Spinal cord (tissue), 10 donors: Measurements from ENCODE around the gene ATP2B1. TPM values are rescaled to one million over a fixed set of nuclear protein-coding genes. Genes with fewer than 3 reads are reported as not detected.

Experiments
- DNase-seq, 6 donors: peaks; one replicate each; pipeline versions ENCODE4 v3.0.0 to v3.0.0-alpha.2; 2013 to 2015; ENCODE audit warnings: low spot score in 6 of 6, low read depth in 4 of 6
- H3K27ac ChIP-seq: one replicate; pipeline ENCODE4 v1.5.1; 2013; ENCODE audit warnings: low read depth, low read length, control low read depth
- H3K27me3 ChIP-seq: one replicate; pipeline ENCODE4 v1.6.1; 2013; ENCODE audit warnings: low read length; ENCODE audit not compliant: control insufficient read depth, insufficient read depth
- H3K36me3 ChIP-seq: one replicate; pipeline ENCODE4 v1.6.1; 2013; ENCODE audit warnings: low read length; ENCODE audit not compliant: control insufficient read depth, insufficient read depth
- H3K4me1 ChIP-seq: one replicate; pipeline ENCODE4 v1.6.1; 2013; ENCODE audit warnings: low read length; ENCODE audit not compliant: control insufficient read depth, insufficient read depth
- H3K4me3 ChIP-seq: one replicate; pipeline ENCODE4 v1.5.1; 2013; ENCODE audit warnings: low read depth, low read length, control low read depth
- H3K9me3 ChIP-seq: one replicate; pipeline ENCODE4 v1.6.1; 2013; ENCODE audit warnings: low read length; ENCODE audit not compliant: control insufficient read depth, insufficient read depth
- WGBS: methylation state at CpG from one replicate; pipeline ENCODE4 v1.1.5; 2013; ENCODE audit warnings: missing lambda C conversion rate; ENCODE audit not compliant: insufficient coverage; 5-methylcytosine and 5-hydroxymethylcytosine counted together
- polyA plus RNA-seq, 2 donors: library from polyadenylated mRNA; unstranded; fragments of 120-200 nt; gene quantifications; one replicate each; pipeline ENCODE4 v1.2.1, GENCODE V29; 2013; ENCODE audit not compliant: insufficient read length in 2 of 2
- total RNA-seq, 2 donors: library from RNA; depleted of rRNA in 1 of 2; stranded (reverse); fragments of 120-200 nt in 1 of 2; fragments of >200 nt in 1 of 2; gene quantifications; one replicate each; pipeline versions ENCODE4 v1.2.3 to v1.2.4, GENCODE V29; 2013 to 2014
- donor health status: healthy.

ATP2B1 gene
- total and polyA plus RNA-seq, 4 donors = 70.1 to 158 (median 82.4) TPM

GRCh38 chr12:89695830-89696229, 12.8 kb downstream of the ATP2B1 start:
- H3K9me3 ChIP-seq = no peaks in the 10 kb centered on the region
- no peaks in the 10 kb centered on the region for H3K4me1 ChIP-seq
- no peaks in the 10 kb centered on the region for H3K36me3 ChIP-seq
- no peaks in the 10 kb centered on the region for H3K27me3 ChIP-seq
- DNase-seq = no peak
- no peak overlapping the region for H3K27ac ChIP-seq
- WGBS = no CpG with 5 or more reads among the region's 1 CpG
- H3K4me3 ChIP-seq = no peak overlapping the region

- no peak for DNase-seq
- H3K4me1 ChIP-seq = no peaks in the 10 kb centered on the region
- H3K27ac ChIP-seq = no peak overlapping the region
- H3K36me3 ChIP-seq = no peaks in the 10 kb centered on the region
- no peaks in the 10 kb centered on the region for H3K27me3 ChIP-seq
- H3K4me3 ChIP-seq = no peak overlapping the region
- H3K9me3 ChIP-seq = no peaks in the 10 kb centered on the region
- WGBS = no CpG with 5 or more reads among the region's 2 CpGs
Measured at GRCh38 chr12:89695100-89695499, 13.5 kb downstream of the ATP2B1 start.

DNA sequence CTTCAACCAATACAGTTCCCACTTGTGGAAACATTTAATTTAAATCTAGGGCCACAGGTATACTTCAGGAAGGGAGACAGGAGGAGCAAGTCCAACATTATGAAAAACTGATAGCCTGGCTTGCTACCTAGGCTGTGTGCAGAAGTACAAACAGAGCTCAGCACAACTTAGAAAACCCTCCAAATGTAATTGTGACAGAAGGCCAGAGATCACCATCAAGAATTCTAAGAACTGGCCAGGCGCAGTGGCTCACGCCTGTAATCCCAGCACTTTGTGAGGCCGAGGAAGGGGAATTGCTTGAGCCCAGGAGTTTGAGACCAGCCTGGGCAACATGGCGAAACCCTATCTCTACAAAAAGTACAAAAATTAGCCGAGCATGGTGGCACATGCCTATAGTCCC, 14.1 kb downstream of the ATP2B1 start:
- Histone ChIP-seq H3K36me3 (no peaks in the 10 kb centered on the region), H3K4me3 (no peak overlapping the region), H3K4me1 (no peaks in the 10 kb centered on the region), H3K27me3 (no peaks in the 10 kb centered on the region), H3K27ac (no peak overlapping the region), H3K9me3 (no peaks in the 10 kb centered on the region)
- DNase-seq = no peak
- 96% methylated on average over 3 of the region's 5 CpGs for WGBS

GRCh38 chr12:89693639-89694202, 14.9 kb downstream of the ATP2B1 start:
- no CpG with 5 or more reads among the region's 3 CpGs for WGBS
- no peak overlapping the region for H3K4me3 ChIP-seq
- no peaks in the 10 kb centered on the region for H3K36me3 ChIP-seq
- H3K27ac ChIP-seq = no peak overlapping the region
- no peaks in the 10 kb centered on the region for H3K9me3 ChIP-seq
- DNase-seq = no peak
- H3K4me1 ChIP-seq = no peaks in the 10 kb centered on the region
- no peaks in the 10 kb centered on the region for H3K27me3 ChIP-seq

DNA sequence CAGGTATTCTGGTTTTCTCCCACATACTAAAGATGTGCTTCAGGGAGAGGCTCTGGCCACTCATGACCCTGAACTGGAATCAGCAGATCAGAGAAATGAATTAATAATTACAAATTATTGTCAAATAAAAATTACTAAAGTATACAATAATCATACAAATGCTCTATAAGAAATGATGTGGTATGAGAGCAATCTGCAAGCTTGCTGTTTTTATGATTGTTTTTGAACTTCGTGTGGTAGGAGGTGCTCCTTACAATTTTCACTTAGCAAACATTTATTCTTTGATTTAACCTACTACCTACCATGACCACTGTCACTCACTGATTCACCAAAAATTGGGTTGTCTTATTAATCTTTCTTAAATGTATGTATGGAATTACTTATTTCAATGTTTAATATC, 16.2 kb downstream of the ATP2B1 start:
- no peak for DNase-seq
- Histone ChIP-seq H3K27ac (no peak overlapping the region), H3K36me3 (no peaks in the 10 kb centered on the region), H3K4me1 (no peaks in the 10 kb centered on the region), H3K27me3 (no peaks in the 10 kb centered on the region), H3K9me3 (no peaks in the 10 kb centered on the region), H3K4me3 (no peak overlapping the region)
- WGBS = no CpG with 5 or more reads among the region's 1 CpG

DNA sequence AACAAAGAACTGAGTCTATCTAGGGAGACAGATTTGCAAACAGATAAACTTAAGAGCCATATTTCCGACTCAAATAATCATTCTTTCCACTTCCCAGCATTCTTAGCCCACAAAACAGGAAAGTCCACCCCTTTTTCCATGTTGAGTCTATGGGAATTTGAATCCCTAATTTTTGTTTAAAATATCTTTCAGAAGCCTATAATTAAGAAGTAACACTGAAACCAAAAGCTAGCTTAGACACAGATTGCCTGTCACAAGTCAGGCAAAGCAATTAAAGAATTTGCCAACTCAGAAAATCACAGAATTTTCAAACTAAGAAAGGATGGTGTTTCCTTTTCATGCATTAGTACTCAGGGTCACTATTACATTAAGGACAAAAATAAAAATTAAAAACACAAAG, 17.0 kb downstream of the ATP2B1 start:
- Histone ChIP-seq H3K36me3 (no peaks in the 10 kb centered on the region), H3K9me3 (no peaks in the 10 kb centered on the region), H3K27ac (no peak overlapping the region), H3K27me3 (no peaks in the 10 kb centered on the region), H3K4me3 (no peak overlapping the region), H3K4me1 (no peaks in the 10 kb centered on the region)
- no CpG with 5 or more reads among the region's 1 CpG for WGBS
- DNase-seq = no peak

DNA sequence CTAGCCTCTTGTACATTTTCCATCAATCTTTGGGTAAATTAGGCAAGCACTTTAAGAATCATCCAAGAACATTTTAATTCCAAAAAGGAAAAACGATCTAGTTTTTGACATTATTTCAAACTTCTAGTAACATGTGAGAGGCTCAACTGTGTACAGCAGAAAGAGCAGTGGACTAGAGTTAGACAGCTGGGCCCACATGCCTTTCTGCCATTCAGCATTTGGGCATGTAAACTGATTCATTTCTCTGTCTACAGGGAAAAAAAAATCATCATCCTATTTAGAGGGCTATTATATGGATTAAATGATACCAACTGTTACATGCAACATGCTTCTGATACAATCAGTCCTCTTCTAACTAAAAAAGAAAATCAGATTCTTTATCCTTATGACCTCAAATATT, 17.7 kb downstream of the ATP2B1 start:
- H3K4me3 ChIP-seq = no peak overlapping the region
- H3K4me1 ChIP-seq = no peaks in the 10 kb centered on the region
- DNase-seq = no peak
- no CpG with 5 or more reads among the region's 1 CpG for WGBS
- no peaks in the 10 kb centered on the region for H3K27me3 ChIP-seq
- no peak overlapping the region for H3K27ac ChIP-seq
- H3K36me3 ChIP-seq = no peaks in the 10 kb centered on the region
- H3K9me3 ChIP-seq = no peaks in the 10 kb centered on the region

DNA sequence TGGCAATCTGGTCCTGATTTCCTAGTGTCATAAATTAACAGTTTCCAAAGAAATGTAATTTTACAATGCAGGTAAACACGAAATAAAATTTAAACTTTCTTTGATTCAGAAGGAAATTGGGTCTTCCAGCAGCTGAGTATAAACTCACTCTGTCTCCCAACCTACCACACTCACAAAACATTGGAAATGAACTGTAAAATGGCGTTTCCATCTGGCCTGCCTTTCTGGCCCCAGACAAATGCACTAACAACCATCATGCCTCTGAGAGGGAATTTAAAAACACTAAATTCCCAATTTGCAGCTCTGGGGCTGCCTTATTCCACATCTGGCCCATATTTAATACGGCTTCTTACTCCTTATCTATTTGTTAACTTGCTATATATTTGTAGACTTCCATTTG, 19.3 kb downstream of the ATP2B1 start:
- no peaks in the 10 kb centered on the region for H3K36me3 ChIP-seq
- H3K9me3 ChIP-seq = no peaks in the 10 kb centered on the region
- H3K27ac ChIP-seq = no peak overlapping the region
- H3K4me3 ChIP-seq = no peak overlapping the region
- no peaks in the 10 kb centered on the region for H3K4me1 ChIP-seq
- H3K27me3 ChIP-seq = no peaks in the 10 kb centered on the region
- WGBS = 63% methylated on average over 1 of the region's 3 CpGs
- DNase-seq = peak in 1 of 6 donors; percentile 14

- no peak for DNase-seq
- WGBS = no CpG with 5 or more reads among the region's 2 CpGs
- Histone ChIP-seq H3K4me3 (no peak overlapping the region), H3K4me1 (no peaks in the 10 kb centered on the region), H3K27ac (no peak overlapping the region), H3K27me3 (no peaks in the 10 kb centered on the region), H3K36me3 (no peaks in the 10 kb centered on the region), H3K9me3 (peaks cover 3% of the 10 kb centered on the region)
Measured at GRCh38 chr12:89686311-89686710, 22.3 kb downstream of the ATP2B1 start.

DNA sequence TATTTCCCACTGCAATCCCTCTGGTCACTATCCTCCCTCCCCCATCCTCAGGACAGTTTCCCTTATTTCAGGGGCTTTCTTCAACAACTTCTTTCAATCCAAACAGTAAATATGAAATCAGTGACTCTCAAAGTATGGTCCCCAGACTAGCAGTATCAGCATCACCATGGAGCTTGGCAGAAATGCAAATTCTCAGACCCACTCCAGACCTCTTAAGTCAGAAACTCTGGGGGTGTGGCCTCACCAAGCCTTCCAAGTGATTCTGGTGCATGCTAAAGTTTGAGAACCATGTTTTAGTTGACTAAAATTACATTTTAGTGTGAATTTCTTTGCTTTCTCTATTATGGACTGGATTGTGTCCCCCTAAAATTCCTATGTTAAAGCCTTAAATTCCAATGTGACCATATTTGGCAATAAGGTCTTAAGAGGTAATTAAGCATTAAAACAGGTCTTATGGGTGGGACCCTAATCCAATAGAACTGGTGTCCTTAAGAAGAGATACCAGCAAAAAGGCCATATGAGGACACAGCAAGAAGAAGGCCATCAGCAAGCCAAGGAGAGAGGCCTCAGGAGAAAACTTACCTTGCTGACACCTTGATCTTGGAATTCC, 23.2 kb downstream of the ATP2B1 start:
- DNase-seq = no peak
- Histone ChIP-seq H3K27me3 (no peaks in the 10 kb centered on the region), H3K27ac (no peak overlapping the region), H3K9me3 (peaks cover 6% of the 10 kb centered on the region), H3K4me3 (no peak overlapping the region), H3K36me3 (no peaks in the 10 kb centered on the region), H3K4me1 (no peaks in the 10 kb centered on the region)
